HL-60 (cell line): ENCODE results near the gene IFTAP.

Experiments used
- GABPA ChIP-seq: IDR thresholded peaks from 2 replicates; pipeline ENCODE4 v1.6.1; 2012; ENCODE audit warnings: low read depth
- POLR2AphosphoS5 ChIP-seq: IDR thresholded peaks from 2 replicates; pipeline ENCODE4 v1.6.1; 2012; ENCODE audit warnings: low read depth
- SPI1 ChIP-seq: IDR thresholded peaks from 2 replicates; pipeline ENCODE4 v1.6.1; 2012; ENCODE audit warnings: low read depth, mild to moderate bottlenecking, borderline replicate concordance
- TF ChIP-seq, protein P1 (sequence below): IDR thresholded peaks from one replicate; pipeline ENCODE4 v1.5.1; 2011; ENCODE audit warnings: low read length, control low read depth, inconsistent platforms; ENCODE audit not compliant: insufficient read depth
- TF ChIP-seq, protein P2 (sequence below): IDR thresholded peaks from 2 replicates; pipeline ENCODE4 v1.6.1; 2012; ENCODE audit warnings: low read depth; ENCODE audit not compliant: insufficient replicate concordance

DNA sequence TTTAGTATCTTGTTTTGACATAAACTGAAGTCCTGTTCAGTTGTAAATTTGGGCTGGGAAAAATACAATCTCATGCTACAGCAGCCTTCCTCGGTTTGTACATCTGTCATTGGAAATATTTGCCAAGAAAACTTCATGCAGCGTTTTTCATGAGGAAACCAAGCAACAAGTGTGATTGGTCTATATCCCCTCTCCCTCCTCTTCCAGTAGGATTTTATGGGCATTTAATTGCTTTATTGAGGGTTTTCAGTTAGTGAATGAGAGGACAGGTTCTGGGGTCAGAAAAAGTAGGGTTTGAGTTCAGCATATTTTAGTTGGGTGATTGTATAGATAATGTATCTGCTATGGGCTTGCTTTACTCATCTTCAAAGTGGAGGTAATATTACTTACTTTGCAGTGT, 93.8 kb downstream of the IFTAP start:
- no peak for TF ChIP-seq POLR2AphosphoS5
- TF ChIP-seq, protein P1, sequence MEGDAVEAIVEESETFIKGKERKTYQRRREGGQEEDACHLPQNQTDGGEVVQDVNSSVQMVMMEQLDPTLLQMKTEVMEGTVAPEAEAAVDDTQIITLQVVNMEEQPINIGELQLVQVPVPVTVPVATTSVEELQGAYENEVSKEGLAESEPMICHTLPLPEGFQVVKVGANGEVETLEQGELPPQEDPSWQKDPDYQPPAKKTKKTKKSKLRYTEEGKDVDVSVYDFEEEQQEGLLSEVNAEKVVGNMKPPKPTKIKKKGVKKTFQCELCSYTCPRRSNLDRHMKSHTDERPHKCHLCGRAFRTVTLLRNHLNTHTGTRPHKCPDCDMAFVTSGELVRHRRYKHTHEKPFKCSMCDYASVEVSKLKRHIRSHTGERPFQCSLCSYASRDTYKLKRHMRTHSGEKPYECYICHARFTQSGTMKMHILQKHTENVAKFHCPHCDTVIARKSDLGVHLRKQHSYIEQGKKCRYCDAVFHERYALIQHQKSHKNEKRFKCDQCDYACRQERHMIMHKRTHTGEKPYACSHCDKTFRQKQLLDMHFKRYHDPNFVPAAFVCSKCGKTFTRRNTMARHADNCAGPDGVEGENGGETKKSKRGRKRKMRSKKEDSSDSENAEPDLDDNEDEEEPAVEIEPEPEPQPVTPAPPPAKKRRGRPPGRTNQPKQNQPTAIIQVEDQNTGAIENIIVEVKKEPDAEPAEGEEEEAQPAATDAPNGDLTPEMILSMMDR, result no peak
- TF ChIP-seq SPI1, result no peak
- TF ChIP-seq, protein P2, sequence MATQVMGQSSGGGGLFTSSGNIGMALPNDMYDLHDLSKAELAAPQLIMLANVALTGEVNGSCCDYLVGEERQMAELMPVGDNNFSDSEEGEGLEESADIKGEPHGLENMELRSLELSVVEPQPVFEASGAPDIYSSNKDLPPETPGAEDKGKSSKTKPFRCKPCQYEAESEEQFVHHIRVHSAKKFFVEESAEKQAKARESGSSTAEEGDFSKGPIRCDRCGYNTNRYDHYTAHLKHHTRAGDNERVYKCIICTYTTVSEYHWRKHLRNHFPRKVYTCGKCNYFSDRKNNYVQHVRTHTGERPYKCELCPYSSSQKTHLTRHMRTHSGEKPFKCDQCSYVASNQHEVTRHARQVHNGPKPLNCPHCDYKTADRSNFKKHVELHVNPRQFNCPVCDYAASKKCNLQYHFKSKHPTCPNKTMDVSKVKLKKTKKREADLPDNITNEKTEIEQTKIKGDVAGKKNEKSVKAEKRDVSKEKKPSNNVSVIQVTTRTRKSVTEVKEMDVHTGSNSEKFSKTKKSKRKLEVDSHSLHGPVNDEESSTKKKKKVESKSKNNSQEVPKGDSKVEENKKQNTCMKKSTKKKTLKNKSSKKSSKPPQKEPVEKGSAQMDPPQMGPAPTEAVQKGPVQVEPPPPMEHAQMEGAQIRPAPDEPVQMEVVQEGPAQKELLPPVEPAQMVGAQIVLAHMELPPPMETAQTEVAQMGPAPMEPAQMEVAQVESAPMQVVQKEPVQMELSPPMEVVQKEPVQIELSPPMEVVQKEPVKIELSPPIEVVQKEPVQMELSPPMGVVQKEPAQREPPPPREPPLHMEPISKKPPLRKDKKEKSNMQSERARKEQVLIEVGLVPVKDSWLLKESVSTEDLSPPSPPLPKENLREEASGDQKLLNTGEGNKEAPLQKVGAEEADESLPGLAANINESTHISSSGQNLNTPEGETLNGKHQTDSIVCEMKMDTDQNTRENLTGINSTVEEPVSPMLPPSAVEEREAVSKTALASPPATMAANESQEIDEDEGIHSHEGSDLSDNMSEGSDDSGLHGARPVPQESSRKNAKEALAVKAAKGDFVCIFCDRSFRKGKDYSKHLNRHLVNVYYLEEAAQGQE, result no peak
- TF ChIP-seq GABPA, result no peak
